ENCODE results near the gene SYF2.

SYF2 gene

GRCh38 chr1:25246600-25247023 lies 14.3 kb upstream of the SYF2 start:
- H3K27ac ChIP-seq (replicated peaks) = peak overlapping the region; percentile 98
- H3K27me3 ChIP-seq (ENCODE audit: insufficient read depth, poor library complexity, severe bottlenecking) = no peaks in the 10 kb centered on the region
- peak overlapping the region; percentile 98 for H3K4me3 ChIP-seq (replicated peaks; ENCODE audit: insufficient read depth, low read length)
- DNase-seq (ENCODE audit: low read depth in 1 of 2, low spot score in 1 of 2) = no peak
- TF ChIP-seq SPI1 (IDR thresholded peaks at IDR 0.05; ENCODE audit: borderline replicate concordance, low read depth) (no peak), GABPA (IDR thresholded peaks at IDR 0.05; ENCODE audit: low read depth) (no peak), POLR2AphosphoS5 (IDR thresholded peaks at IDR 0.05; ENCODE audit: low read depth) (no peak), CTCF (IDR thresholded peaks at IDR 0.05; ENCODE audit: insufficient read depth, low read length) (no peak)
- TF ChIP-seq, protein P1, sequence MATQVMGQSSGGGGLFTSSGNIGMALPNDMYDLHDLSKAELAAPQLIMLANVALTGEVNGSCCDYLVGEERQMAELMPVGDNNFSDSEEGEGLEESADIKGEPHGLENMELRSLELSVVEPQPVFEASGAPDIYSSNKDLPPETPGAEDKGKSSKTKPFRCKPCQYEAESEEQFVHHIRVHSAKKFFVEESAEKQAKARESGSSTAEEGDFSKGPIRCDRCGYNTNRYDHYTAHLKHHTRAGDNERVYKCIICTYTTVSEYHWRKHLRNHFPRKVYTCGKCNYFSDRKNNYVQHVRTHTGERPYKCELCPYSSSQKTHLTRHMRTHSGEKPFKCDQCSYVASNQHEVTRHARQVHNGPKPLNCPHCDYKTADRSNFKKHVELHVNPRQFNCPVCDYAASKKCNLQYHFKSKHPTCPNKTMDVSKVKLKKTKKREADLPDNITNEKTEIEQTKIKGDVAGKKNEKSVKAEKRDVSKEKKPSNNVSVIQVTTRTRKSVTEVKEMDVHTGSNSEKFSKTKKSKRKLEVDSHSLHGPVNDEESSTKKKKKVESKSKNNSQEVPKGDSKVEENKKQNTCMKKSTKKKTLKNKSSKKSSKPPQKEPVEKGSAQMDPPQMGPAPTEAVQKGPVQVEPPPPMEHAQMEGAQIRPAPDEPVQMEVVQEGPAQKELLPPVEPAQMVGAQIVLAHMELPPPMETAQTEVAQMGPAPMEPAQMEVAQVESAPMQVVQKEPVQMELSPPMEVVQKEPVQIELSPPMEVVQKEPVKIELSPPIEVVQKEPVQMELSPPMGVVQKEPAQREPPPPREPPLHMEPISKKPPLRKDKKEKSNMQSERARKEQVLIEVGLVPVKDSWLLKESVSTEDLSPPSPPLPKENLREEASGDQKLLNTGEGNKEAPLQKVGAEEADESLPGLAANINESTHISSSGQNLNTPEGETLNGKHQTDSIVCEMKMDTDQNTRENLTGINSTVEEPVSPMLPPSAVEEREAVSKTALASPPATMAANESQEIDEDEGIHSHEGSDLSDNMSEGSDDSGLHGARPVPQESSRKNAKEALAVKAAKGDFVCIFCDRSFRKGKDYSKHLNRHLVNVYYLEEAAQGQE (IDR thresholded peaks at IDR 0.05; ENCODE audit: insufficient replicate concordance, low read depth) = no peak

- Histone ChIP-seq H3K27me3 (ENCODE audit: insufficient read depth, poor library complexity, severe bottlenecking) (no peaks in the 10 kb centered on the region), H3K4me3 (replicated peaks; ENCODE audit: insufficient read depth, low read length) (peak overlapping the region; percentile 98), H3K27ac (replicated peaks) (peak overlapping the region; percentile 98)
- peak in 1 of 2 experiments; percentile 33 for DNase-seq (ENCODE audit: low read depth in 1 of 2, low spot score in 1 of 2)
- TF ChIP-seq POLR2AphosphoS5 (IDR thresholded peaks at IDR 0.05; ENCODE audit: low read depth) (no peak), GABPA (IDR thresholded peaks at IDR 0.05; ENCODE audit: low read depth) (no peak)
Observed at GRCh38 chr1:25245809-25246599, 13.7 kb upstream of the SYF2 start.

- no peak overlapping the region for H3K27ac ChIP-seq (replicated peaks)
- DNase-seq (ENCODE audit: low read depth in 1 of 2, low spot score in 1 of 2) = no peak
- no peaks in the 10 kb centered on the region for H3K27me3 ChIP-seq (ENCODE audit: insufficient read depth, poor library complexity, severe bottlenecking)
- TF ChIP-seq POLR2AphosphoS5 (IDR thresholded peaks at IDR 0.05; ENCODE audit: low read depth) (no peak), GABPA (IDR thresholded peaks at IDR 0.05; ENCODE audit: low read depth) (no peak), CTCF (IDR thresholded peaks at IDR 0.05; ENCODE audit: insufficient read depth, low read length) (no peak), SPI1 (IDR thresholded peaks at IDR 0.05; ENCODE audit: borderline replicate concordance, low read depth) (no peak)
- TF ChIP-seq, protein P1 (IDR thresholded peaks at IDR 0.05; ENCODE audit: insufficient replicate concordance, low read depth) = no peak
- H3K4me3 ChIP-seq (replicated peaks; ENCODE audit: insufficient read depth, low read length) = peak overlapping the region; percentile 98
Observed at GRCh38 chr1:25245393-25245792, 13.1 kb upstream of the SYF2 start.

DNA sequence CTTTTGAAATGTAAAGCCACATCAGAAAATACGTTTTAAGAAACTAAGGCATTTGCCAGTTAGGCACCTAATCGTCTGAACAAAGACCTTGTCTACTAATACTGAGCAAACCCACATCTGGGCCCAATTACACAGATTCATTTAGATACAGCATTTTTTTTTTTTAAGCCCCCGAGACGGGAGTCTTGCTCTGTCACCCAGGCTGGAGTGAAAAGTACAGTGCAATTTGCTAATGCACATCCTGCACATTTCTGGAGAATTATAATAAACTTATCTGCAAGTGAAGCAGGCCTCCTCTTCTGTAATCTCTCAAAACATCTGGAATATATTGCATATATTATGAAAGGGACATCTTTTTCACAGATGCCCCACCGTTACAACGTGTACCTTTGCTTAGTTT lies 11.6 kb upstream of the SYF2 start:
- peak in 1 of 2 experiments; percentile 28 for DNase-seq (ENCODE audit: low read depth in 1 of 2, low spot score in 1 of 2)
- Histone ChIP-seq H3K4me3 (replicated peaks; ENCODE audit: insufficient read depth, low read length) (no peak overlapping the region), H3K27me3 (ENCODE audit: insufficient read depth, poor library complexity, severe bottlenecking) (no peaks in the 10 kb centered on the region), H3K27ac (replicated peaks) (no peak overlapping the region)
- TF ChIP-seq POLR2AphosphoS5 (IDR thresholded peaks at IDR 0.05; ENCODE audit: low read depth) = no peak
- TF ChIP-seq GABPA (IDR thresholded peaks at IDR 0.05; ENCODE audit: low read depth) = no peak
- no peak for TF ChIP-seq SPI1 (IDR thresholded peaks at IDR 0.05; ENCODE audit: borderline replicate concordance, low read depth)
- TF ChIP-seq, protein P1 (IDR thresholded peaks at IDR 0.05; ENCODE audit: insufficient replicate concordance, low read depth) = no peak
- no peak for TF ChIP-seq CTCF (IDR thresholded peaks at IDR 0.05; ENCODE audit: insufficient read depth, low read length)

Data from HL-60 (cell line).